ENCODE results near the gene GRHL3.
"Not testable (repeated sequence)": the region's sequence is repeated elsewhere in the genome, so short reads cannot be mapped to it uniquely, and the experiment has no call there.

The GRHL3 gene

DNA sequence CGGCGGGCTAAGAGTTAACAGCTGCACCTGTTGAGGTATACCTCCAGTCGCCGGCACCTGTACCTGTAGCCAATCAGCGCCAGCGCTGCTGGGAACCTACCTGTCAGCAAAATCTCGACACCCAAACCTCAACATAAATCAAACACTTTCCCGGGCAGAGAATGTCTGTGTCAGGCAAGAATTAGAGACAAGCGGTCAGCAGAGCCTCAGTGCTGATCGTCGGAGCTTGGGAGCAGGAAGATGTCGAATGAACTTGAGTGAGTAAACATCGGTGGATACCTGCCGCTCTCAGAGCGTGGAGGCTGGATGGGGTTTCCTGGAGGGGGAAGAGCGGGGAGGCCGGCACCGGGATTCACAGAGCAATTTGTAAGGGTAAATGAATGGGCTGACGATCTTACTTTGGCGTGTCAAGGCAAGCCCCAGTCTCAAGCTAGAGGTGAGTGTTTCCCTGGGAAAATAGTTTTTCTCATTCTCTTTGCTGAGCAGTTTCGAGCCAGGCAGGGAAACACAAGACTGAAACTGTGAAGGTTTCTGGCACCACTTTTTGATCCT lies at the start of gene GRHL3:
TSS of gene GRHL3 (plus strand) at position 46 of the 552 bp plus-strand sequence. CDS start at position 241, 195 bp downstream.
- FAIRE-seq, result no peak

DNA sequence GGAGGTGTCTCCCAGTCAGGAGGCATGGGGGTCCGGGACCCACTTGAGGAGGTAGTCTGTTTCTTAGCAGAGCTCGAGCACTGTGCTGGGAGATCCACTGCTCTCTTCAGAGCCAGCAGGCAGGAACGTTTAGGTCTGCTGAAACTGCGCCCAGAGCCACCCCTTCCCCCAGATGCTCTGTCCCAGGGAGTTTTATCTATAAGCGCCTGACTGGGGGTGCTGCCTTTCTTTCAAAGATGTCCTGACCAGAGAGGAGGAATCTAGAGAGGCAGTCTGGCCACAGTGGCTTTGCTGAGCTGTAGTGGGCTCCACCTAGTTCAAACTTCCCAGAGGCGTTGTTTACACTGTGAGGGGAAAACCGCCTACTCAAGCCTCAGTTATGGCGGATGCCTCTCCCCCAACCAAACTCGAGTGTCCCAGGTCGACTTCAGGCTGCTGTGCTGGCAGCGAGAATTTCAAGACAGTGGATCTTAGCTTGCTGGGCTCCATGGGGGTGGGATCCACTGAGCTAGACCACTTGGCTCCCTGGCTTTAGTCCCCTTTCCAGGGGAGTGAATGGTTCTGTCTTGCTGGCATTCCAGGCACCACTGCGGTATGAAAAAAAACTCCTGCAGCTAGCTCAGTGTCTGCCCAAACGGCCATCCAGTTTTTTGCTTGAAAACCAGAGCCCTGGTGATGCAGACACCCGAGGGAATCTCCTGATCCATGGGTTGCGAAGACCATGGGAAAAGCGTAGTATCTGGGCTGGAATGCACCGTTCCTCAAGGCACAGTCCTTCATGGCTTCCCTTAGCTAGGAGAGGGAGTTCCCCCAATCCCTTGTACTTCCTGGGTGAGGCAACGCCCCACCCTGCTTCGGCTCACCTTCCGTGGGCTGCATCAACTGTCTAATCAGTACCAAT lies 44.7 kb upstream of the GRHL3 start:
- not testable (repeated sequence) for FAIRE-seq

DNA sequence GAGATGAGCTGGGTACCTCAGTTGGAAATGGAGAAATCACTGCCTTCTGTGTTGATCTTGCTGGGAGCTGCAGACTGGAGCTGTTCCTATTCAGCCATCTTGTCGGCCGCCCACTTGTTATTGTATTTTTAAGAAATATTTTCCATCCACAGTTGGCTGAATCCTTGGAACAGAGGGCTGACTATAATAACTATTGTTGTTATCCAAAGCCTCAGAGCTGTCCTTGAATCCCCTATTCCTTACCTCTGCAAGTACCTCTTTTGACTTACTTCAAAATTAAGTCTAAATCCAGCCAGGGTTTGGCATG lies 44.1 kb upstream of the GRHL3 start:
- no peak for FAIRE-seq

DNA sequence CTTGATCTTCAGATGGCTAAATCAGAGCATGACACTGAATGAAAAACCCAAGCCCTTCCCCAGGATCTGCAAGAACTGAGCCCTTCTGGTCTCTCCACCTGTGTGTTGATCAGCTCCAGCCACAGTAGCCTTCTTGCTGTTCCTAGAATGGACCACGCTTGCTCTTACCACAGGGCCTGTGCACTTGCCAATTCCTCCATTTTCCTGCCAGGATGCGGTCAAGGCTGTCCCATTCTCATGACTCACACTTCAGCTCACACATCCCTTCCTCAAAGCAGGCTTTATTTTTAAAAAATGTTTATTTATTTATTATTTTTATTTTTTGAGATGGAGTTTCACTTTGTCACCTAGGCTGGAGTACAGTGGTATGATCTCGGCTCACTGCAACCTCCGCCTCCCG lies 43.6 kb upstream of the GRHL3 start:
- FAIRE-seq, result no peak

DNA sequence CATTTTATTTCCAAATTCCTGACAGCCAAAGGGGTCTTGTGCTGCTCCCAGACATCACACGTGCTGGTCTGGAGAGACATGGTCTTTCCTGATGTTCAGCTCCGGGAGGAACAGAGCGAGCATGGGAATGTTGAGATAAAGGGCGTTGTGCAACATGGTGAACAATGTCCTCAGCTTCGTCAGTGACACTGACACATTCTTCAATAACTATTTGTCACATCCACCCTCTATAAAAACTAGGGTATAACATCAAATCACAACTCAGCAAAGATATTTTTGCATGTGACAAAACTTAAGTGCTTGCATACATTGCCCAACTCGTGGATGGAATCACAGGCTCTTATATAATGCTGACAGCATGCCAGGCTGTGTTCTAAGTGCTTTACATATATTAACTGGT lies 42.4 kb upstream of the GRHL3 start:
- FAIRE-seq, result no peak

DNA sequence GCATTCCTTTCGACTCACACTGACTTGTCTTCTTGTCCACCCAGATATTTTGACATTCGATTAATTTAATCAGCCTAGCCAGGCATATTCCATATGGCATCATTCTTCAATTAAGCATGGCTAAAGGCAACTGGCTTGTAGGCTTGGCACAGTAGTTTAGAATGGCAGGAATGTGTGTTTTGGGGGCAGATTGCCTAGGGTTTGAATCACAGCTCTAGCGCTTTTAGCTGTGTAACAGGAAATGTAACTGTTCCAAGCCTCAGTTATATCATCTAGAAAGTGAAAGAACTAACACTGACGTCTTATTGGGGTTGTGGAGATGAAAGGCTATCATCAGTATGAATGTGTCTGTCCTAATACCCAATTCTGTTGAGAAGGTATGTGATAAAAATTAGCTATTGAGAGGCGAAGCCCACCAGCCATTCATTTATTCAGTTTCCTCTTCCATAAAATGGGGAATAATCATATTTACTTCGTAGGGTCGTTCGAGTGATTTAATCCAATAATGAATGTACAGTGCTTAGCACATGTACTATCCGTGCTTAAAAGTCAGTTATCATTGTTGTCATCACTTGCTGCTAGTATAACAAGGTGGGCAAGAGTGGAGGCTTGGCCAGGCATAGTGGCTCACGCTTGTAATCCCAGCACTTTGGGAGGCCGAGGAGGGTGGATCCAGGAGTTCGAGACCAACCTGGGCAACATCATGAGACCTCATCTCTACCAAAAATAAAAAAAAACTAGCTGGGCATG lies 41.6 kb upstream of the GRHL3 start:
- FAIRE-seq, result no peak

DNA sequence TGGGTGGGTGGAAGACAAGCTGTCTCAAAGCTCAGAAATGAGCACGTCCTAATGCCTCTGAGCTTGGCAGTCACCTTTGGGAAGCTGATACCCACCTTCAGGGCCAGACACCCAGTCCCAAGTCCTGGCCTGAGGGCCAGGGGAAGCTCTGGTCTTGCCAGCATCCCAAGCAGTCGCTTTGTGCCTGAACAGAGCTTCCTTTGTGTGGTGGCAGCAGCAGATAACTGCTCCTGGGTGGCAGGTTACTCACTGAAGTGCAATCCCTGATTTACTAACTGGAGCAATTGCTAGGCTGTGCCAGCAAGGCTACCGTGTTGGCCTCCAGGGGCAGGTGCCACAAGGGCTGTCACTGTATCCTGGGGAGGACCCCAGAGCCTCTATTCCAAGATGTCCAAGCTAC lies 40.4 kb upstream of the GRHL3 start:
- no peak for FAIRE-seq

DNA sequence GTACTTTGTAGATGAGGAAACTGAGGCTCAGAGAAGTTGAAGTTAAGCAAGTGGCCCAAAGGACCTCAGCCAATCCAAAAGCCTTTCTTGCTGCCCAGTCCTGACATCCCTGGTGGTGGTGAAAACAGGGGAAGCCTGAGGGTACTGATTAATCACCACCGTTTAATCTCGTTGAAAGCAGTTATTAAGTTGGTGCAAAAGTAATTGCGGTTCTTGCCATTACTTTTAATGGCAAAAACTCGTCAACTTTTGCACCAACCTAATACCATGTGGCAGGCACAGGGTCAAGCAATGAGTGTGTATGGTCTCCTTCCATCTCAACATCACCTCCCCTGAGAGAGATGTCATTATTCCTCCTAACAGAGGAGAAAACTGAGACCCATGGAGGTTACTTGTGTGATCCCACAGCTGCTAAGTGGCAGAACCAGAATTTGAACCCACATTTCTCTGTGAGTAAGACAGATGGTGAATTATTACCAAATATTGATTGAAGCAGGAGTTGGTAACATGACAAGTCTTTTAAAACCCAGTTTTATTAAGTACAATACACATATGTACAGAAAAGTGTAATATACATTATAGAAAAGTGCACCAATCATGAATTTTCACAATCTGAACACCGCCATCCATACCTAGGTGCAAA lies 39.4 kb upstream of the GRHL3 start:
- no peak for FAIRE-seq

DNA sequence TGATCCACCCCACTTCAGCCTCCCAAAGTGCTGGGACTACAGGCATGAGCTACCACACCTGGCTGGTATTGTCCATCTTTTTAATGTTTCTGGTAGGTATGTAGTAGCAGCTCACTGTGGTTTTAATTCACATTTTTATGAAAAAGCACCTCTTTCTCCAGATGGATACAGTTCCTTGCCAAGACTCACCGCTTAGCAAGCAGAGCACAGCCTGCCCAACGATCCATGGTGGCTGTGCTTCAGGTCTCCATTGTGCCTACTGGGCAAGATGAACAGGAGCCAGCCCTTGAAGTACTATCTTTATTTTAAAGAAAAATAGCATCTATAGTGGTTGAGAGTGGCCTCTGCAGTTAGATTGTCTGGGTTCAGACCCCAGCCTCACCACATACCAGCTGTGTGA lies 37.6 kb upstream of the GRHL3 start:
- FAIRE-seq, result no peak

DNA sequence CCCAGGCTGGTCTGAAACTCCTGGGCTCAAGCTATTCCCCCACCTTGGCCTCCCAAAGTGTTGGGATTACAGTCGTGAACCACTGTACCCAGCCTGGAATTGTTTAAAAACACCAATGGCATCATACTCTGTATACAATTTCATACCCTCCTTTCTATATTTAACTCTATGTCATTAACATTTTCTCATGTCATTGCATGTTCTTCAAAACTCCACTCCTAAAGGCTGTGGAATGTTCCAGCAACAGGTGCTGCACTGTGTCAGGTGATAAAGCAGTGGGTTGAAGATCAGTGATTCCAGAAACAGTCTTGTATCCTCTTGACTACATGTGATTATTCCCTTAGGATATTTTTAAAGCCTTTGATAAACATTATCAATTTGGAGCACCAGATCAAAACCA lies 36.7 kb upstream of the GRHL3 start:
- no peak for FAIRE-seq

DNA sequence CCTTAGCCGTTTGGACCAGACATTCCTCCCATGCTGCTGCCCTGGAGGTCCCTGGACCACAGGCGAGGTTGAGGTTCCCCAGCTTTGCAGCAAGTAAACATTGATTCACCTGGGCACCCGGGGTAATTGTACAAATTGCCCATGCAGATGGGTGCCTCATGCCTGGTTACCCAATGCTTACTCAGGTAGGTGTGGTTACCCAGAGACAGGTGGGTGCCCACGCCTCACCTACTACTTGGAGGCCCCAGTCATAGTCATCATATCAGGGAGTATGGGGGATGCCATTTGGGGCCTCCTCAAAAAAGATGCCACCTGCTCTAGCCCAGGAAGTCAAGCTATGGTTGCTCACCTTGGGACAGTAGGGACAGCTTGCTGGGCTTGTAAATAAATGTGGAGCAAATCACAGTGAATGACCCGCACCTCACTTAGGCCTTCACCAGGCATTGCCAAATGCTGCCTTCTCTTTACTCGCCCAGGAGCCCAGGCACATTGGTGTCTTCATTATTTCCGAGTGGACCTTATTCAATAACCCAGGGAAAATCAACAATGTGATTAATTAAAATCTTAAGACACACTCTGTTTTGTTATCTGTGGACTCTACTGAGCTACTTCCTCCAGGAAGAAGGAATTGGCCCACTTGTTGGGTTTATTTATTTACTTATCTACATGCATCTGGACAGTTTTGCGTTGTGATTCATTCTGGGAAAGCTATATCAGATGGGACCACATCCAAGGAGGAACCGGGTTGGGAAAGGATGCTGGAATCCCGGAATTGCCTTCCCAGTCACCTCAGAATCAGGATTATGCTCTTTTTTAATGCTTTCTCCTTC lies 35.6 kb upstream of the GRHL3 start:
- no peak for FAIRE-seq

DNA sequence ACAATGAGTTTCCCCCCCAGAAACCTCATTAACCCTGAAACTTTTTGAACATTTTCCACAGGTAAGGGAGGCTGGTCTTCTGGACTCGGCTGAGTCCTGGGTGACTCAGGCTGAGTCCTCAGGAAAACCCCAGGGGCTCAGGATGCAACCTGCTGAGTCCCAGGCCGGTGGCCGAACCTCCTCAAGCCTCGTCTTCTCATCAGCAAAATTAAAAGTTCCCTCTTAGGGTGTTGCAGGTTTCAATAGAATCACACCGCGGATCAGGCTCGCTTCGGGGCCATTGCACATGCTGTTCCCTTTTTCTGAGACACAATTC lies 35.0 kb upstream of the GRHL3 start:
- FAIRE-seq, result no peak

DNA sequence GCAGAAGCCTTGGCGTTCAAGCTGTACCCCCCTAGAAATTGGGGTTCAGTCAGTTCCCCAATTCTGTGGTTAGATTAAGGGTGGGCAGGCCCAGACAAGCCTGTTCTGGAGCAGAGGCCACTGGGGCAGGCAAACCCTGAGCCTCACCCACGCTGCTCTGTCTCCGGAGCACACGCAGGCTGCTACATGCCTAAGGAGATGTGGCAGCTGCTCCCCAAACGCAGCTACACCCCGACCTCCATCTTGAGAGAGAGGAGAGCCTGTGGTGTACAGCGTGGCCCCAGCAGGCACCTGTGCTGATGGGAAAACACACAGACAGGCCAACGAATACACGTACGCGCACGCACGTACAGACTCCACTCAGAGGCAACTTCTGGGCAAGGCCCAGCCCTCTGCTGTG lies 33.9 kb upstream of the GRHL3 start:
- no peak for FAIRE-seq

DNA sequence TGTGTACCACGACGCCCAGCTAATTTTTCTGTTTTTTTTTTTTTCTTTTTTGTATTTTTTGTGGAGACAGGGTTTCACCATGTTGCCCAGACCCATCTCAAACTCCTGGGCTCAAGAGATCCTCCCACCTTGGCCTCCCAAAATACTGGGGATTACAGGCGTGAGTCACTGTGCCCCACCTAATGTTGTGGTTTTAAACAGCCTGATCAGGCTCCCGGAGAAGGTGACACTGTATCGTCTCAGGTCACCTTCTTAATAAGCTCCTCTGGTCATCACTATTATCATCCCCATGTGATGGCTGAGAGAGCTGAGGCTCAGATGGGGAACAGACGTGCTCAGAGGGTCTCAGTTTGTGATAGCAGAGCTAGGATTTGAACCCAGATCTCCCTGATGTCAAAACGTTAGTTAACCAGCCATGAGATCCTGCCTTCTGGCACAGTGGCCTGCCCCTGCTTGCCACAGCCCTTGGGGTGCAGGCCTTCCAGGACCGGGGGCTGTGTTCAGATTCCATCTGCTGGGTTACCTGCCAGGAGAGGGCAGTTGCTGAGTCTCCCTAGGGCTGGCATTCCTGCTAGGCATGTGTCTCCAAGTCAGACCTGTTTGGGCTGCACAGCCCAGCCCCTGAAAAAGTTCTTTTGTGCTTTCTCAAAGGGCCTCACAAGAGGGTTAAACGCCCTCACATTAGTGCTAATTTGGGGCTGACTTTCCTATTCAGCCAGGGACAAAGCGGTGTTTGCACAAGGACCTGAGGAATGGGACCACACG lies 32.7 kb upstream of the GRHL3 start:
- FAIRE-seq, result no peak

DNA sequence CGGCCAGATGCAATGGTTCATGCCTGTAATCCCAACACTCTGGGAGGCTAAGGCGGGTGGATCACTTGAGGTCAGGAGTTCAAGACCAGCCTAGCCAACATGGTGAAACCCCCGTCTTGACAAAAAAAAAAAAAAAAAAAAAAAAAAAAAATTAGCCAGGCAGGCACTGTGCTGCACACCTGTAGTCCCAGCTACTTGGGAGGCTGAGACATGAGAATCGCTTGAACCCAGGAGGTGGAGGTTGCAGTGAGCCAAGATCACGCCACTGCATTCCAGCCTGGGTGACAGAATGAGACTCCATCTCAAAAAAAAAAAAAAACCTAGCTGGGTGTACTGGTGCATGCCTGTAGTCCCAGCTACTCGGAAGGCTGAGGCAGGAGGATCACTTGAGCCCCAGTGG lies 31.4 kb upstream of the GRHL3 start:
- FAIRE-seq, result not testable (repeated sequence)

DNA sequence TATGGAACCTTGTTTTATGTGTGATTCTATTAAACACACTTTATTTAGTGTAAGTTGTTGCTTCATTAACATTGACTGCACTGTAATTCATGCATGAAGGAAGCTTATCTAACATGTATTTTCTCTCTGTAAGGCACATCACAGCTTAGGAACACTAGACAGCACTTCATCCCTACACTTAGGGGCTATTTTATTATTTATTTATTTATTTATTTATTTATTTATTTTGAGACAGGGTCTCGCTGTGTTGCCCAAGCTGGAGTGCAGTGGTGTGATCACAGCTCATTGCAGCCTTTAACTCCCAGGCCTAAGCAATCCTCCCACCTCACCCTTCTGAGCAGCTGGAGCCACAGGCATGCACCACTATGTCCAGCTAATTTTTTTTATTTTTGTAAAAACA lies 30.7 kb upstream of the GRHL3 start:
- FAIRE-seq, result no peak

DNA sequence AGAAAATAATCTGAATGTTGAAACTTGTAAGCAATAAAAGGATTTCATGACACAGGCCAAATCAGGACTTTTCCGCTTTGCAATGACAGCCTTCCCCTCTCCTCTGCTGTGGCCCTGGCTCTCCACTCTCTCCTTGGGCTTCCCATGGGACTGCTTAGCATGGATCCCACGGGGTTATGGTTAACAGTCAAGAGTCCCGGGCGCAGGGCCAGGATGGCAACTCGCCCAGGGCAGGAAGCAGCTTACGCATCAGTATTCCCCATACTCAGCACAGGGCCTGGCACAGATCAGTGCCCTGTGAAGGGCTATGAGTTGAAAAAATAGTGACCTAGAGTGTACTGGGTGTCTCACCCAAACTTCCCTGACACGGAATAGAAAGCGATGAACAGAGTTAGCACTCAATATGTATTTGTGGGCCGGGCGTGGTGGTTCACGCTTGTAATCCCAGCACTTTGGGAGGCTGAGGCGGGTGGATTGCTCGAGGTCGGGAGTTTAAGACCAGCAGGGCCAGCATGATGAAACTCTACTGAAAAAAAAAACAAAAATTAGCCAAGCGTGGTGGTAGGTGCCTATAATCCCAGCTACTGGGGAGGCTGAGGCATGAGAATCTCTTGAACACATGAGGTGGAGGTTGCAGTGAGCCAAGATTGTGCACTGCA lies 29.1 kb upstream of the GRHL3 start:
- no peak for FAIRE-seq

DNA sequence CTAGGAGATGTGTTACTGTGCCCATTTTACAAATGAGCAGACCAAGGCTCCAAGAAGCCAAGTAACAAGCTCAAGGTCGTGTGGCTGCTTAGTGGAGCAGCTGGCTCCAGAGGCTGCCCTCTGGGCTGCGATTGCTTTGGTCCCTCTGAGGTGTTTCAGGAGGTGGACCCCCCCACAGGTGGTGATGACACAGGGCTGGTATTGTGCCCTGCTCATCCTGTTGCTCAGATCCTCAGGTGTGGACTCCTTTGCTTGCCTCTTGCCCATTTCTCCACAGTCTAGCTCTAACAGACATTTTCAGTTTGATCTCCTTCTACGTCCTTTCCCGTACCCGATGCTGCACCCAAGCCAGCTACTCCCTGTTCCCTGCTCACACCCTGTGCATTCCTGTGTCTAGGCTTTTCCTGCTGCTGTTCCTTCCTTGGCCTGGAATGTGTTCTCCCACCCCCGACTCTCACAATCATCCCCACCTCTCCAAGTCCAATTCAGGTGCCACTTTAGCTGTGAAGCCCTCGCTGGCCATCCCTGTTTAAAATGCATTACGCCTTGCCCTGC lies 28.1 kb upstream of the GRHL3 start:
- FAIRE-seq, result no peak

DNA sequence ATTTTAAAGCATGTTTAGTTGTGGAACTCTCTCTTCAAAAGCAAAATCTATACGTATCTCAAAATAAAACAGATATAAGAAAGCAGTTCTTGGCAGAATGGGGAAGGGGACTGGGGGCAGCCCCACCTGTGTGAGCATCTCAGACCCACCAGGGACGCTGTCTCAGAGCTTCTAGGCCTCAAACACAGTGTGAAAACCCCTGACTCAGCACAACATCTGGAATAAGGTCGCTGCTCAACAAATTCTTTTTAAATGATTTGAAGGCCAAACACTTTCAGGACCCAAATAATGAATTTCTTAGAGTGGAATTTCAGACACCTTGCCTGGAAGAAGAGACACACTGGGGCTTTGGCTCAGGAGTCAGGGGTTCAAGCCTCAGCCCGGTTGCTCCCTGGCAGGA lies 27.1 kb upstream of the GRHL3 start:
- no peak for FAIRE-seq

DNA sequence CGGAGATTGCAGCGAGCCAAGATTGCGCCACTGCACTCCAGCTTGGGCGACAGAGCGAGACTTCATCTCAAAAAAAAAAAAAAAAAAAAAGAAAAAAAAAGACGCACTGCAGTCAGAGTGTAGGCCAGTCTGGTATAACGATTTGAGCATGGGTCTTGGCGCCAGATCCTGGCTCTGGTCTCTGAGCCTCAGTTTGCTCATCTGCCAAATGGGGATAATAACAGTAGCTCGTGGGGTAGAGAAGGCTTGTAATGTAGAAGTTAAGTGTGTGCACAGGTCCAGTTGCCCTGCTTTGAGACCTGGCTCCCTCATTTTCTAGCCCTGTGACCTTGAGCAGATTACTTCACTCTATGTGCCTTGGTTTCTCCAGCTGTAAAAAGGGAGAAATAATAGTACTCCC lies 26.3 kb upstream of the GRHL3 start:
- FAIRE-seq, result no peak

All from G401.6 (cell line).